SK-N-MC (cell line): Measurements from ENCODE around the gene NRCAM.

ENCODE experiments used
- DNase-seq: peaks from one replicate; pipeline ENCODE4 v3.0.0-alpha.2; 2011; ENCODE audit warnings: low read depth, low spot score
- H3K27ac ChIP-seq: fragments of 200-600 bp; sonication (generic); 2 replicates; pipeline ENCODE4 v1.5.1; 2016; ENCODE audit warnings: mixed run types
- H3K36me3 ChIP-seq: fragments of 200-600 bp; sonication (generic); 2 replicates; pipeline ENCODE4 v1.6.1; 2017; ENCODE audit warnings: antibody characterized with exemption, low read length, mixed read lengths; ENCODE audit not compliant: insufficient read depth
- H3K4me3 ChIP-seq: fragments of 200-600 bp; sonication (generic); 2 replicates; pipeline ENCODE4 v1.5.1; 2016
- H3K9ac ChIP-seq: fragments of 200-600 bp; sonication (generic); 2 replicates; pipeline ENCODE4 v1.8.0; 2017; ENCODE audit warnings: mixed run types, mixed read lengths; ENCODE audit not compliant: insufficient read length
- H3K9me3 ChIP-seq: fragments of 200-600 bp; sonication (generic); 2 replicates; pipeline ENCODE4 v1.6.1; 2017; ENCODE audit warnings: low read depth, mild to moderate bottlenecking, antibody characterized with exemption, low read length, moderate library complexity, mixed read lengths
- EZH2 ChIP-seq: fragments of 200-600 bp; sonication (generic); IDR thresholded peaks from one replicate; pipeline ENCODE4 v1.6.1; 2017; ENCODE audit warnings: antibody characterized with exemption
- FOXP2 ChIP-seq: optimal IDR thresholded peaks from 2 replicates; pipeline ENCODE3; 2011; ENCODE audit warnings: mild to moderate bottlenecking, moderate library complexity; ENCODE audit not compliant: insufficient read depth; ENCODE audit errors: extremely low read length, control extremely low read depth
- POLR2AphosphoS5 ChIP-seq: IDR thresholded peaks from 2 replicates; pipeline ENCODE4 v1.6.1; 2012; ENCODE audit warnings: mild to moderate bottlenecking, low read depth, low read length, borderline replicate concordance

NRCAM gene

GRCh38 chr7:108335269-108335918, 120.8 kb downstream of the NRCAM start:
- DNase-seq, result no peak
- Histone ChIP-seq H3K4me3 (no peak overlapping the region), H3K27ac (no peak overlapping the region), H3K9ac (no peak overlapping the region), H3K9me3 (no peaks in the 10 kb centered on the region), H3K36me3 (no peaks in the 10 kb centered on the region)
- TF ChIP-seq FOXP2 (no peak), EZH2 (no peak), POLR2AphosphoS5 (no peak)

- no peak for TF ChIP-seq FOXP2
- TF ChIP-seq POLR2AphosphoS5, result no peak
- DNase-seq, result no peak
- H3K27ac ChIP-seq, result no peak overlapping the region
- H3K9me3 ChIP-seq, result no peaks in the 10 kb centered on the region
- H3K4me3 ChIP-seq, result no peak overlapping the region
- no peaks in the 10 kb centered on the region for H3K36me3 ChIP-seq
- H3K9ac ChIP-seq, result no peak overlapping the region
These were observed 123.3 kb downstream of the NRCAM start for GRCh38 chr7:108332937-108333336.

- no peaks in the 10 kb centered on the region for H3K9me3 ChIP-seq
- no peak for DNase-seq
- no peaks in the 10 kb centered on the region for H3K36me3 ChIP-seq
- H3K9ac ChIP-seq, result no peak overlapping the region
- TF ChIP-seq EZH2, result no peak
- TF ChIP-seq FOXP2, result no peak
- no peak for TF ChIP-seq POLR2AphosphoS5
- H3K27ac ChIP-seq, result no peak overlapping the region
- no peak overlapping the region for H3K4me3 ChIP-seq
These were observed 124.3 kb downstream of the NRCAM start for GRCh38 chr7:108331971-108332370.

GRCh38 chr7:108330227-108330626, 126.0 kb downstream of the NRCAM start:
- H3K9me3 ChIP-seq, result no peaks in the 10 kb centered on the region
- no peak overlapping the region for H3K9ac ChIP-seq
- H3K4me3 ChIP-seq, result no peak overlapping the region
- H3K27ac ChIP-seq, result no peak overlapping the region
- DNase-seq, result no peak
- no peaks in the 10 kb centered on the region for H3K36me3 ChIP-seq
- TF ChIP-seq EZH2 (no peak), POLR2AphosphoS5 (no peak), FOXP2 (no peak)

- Histone ChIP-seq H3K9ac (no peak overlapping the region), H3K36me3 (no peaks in the 10 kb centered on the region), H3K4me3 (no peak overlapping the region), H3K9me3 (no peaks in the 10 kb centered on the region), H3K27ac (no peak overlapping the region)
- no peak for DNase-seq
- TF ChIP-seq POLR2AphosphoS5 (no peak), EZH2 (no peak), FOXP2 (no peak)
These were observed 126.7 kb downstream of the NRCAM start for GRCh38 chr7:108329514-108329913.

- H3K9me3 ChIP-seq, result no peaks in the 10 kb centered on the region
- no peaks in the 10 kb centered on the region for H3K36me3 ChIP-seq
- no peak for DNase-seq
- no peak overlapping the region for H3K4me3 ChIP-seq
- no peak overlapping the region for H3K9ac ChIP-seq
- no peak for TF ChIP-seq EZH2
- no peak for TF ChIP-seq POLR2AphosphoS5
- no peak for TF ChIP-seq FOXP2
- no peak overlapping the region for H3K27ac ChIP-seq
These were observed 128.0 kb downstream of the NRCAM start for GRCh38 chr7:108328174-108328651.

- TF ChIP-seq FOXP2 (no peak), EZH2 (no peak), POLR2AphosphoS5 (no peak)
- Histone ChIP-seq H3K9me3 (no peaks in the 10 kb centered on the region), H3K27ac (no peak overlapping the region), H3K36me3 (no peaks in the 10 kb centered on the region), H3K9ac (no peak overlapping the region), H3K4me3 (no peak overlapping the region)
- DNase-seq, result no peak
These were observed 128.9 kb downstream of the NRCAM start for GRCh38 chr7:108327353-108327752.

- Histone ChIP-seq H3K36me3 (no peaks in the 10 kb centered on the region), H3K9ac (no peak overlapping the region), H3K4me3 (no peak overlapping the region), H3K27ac (no peak overlapping the region), H3K9me3 (no peaks in the 10 kb centered on the region)
- DNase-seq, result no peak
- TF ChIP-seq FOXP2, result no peak
- no peak for TF ChIP-seq POLR2AphosphoS5
- TF ChIP-seq EZH2, result no peak
These were observed 129.3 kb downstream of the NRCAM start for GRCh38 chr7:108326938-108327337.
